ENCODE data around the gene GSTK1. TPM values are rescaled to one million over a fixed set of nuclear protein-coding genes. Genes with fewer than 3 reads are reported as not detected.

GSTK1 gene
- total RNA-seq, 2 experiments from 2014 or later = 245 to 259 TPM

GRCh38 chr7:143216151-143216550 lies 47.1 kb upstream of the GSTK1 start:
- Mint-ChIP-seq H3K27ac (no peak overlapping the region), H3K9me3 (no peaks in the 10 kb centered on the region), H3K27me3 (peaks cover 4% of the 10 kb centered on the region), H3K36me3 (ENCODE audit: low read depth) (no peaks in the 10 kb centered on the region), H3K4me3 (no peak overlapping the region), H3K4me1 (ENCODE audit: low read depth) (no peaks in the 10 kb centered on the region)
- Histone ChIP-seq H3K4me1 (ENCODE audit: insufficient read depth, low read length) (no peaks in the 10 kb centered on the region), H3K36me3 (ENCODE audit: insufficient read depth, low read length) (no peaks in the 10 kb centered on the region), H3K4me3 (ENCODE audit: low read length) (no peak overlapping the region), H3K27ac (ENCODE audit: low read depth in 1 of 2, low read length in 2 of 2) (no peak overlapping the region), H3K27me3 (ENCODE audit: control insufficient read depth in 1 of 2, insufficient read depth in 2 of 2, low read length in 2 of 2) (no peaks in the 10 kb centered on the region), H3K9me3 (ENCODE audit: control insufficient read depth in 1 of 2, insufficient read depth in 1 of 2, low read length in 2 of 2) (no peaks in the 10 kb centered on the region)
- ATAC-seq (ENCODE audit: poor library complexity) (no peak), DNase-seq (no peak)
- TF ChIP-seq CTCF (IDR thresholded peaks at IDR 0.05) = no peak
- CTCF ChIA-PET = interaction anchor here (1.1 to 3.6 kb wide), 6 partner anchors 23 to 613 kb away, joined by 3 to 45 read pairs (median 14); no protein-coding TSS in a partner anchor
- POLR2A ChIA-PET = no interaction called here
- intact Hi-C loops (cut with DNase I, micrococcal nuclease) = loop anchor here (5.0 to 10.0 kb wide), 9 partner anchors 331 to 914 kb away; partner anchors contain the start of genes EPHB6 (in 1 of the 2) and TRPV6 (in 1 of the 2)

DNA sequence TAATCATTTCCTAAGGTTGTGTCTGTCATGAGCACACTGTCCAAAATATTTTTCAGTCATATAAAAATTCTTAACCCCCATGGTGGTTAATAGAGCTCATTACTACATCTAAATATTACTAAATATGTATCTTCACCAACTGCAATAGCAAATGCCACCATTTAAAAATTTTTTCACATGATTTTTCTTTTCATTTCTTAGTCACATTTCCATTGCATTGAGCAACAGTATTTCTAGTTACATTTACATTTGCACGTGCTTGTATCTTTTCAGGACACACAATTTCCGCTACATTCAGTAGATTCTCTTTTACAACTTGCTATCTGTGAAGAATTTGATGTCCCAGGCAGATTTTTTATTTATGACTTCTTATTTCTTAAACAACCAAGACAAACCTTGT lies 46.6 kb upstream of the GSTK1 start:
- Histone ChIP-seq H3K36me3 (ENCODE audit: insufficient read depth, low read length) (no peaks in the 10 kb centered on the region), H3K4me3 (ENCODE audit: low read length) (no peak overlapping the region), H3K9me3 (ENCODE audit: control insufficient read depth in 1 of 2, insufficient read depth in 1 of 2, low read length in 2 of 2) (no peaks in the 10 kb centered on the region), H3K27me3 (ENCODE audit: control insufficient read depth in 1 of 2, insufficient read depth in 2 of 2, low read length in 2 of 2) (no peaks in the 10 kb centered on the region), H3K4me1 (ENCODE audit: insufficient read depth, low read length) (no peaks in the 10 kb centered on the region), H3K27ac (ENCODE audit: low read depth in 1 of 2, low read length in 2 of 2) (no peak overlapping the region)
- no peak for DNase-seq
- no peak overlapping the region for H3K4me3 Mint-ChIP-seq
- ChIA-PET CTCF (interaction anchor here (0.9 to 3.6 kb wide), 4 partner anchors 79 to 613 kb away, joined by 3 to 45 read pairs (median 8); no protein-coding TSS in a partner anchor), POLR2A (no interaction called here)
- no peaks in the 10 kb centered on the region for H3K4me1 Mint-ChIP-seq (ENCODE audit: low read depth)
- intact Hi-C loops (cut with DNase I, micrococcal nuclease) = loop anchor here (5.0 to 10.0 kb wide), 9 partner anchors 332 to 914 kb away; partner anchors contain the start of genes EPHB6 (in 1 of the 2) and TRPV6 (in 1 of the 2)
- H3K27ac Mint-ChIP-seq = no peak overlapping the region
- ATAC-seq (ENCODE audit: poor library complexity) = no peak
- no peak for TF ChIP-seq CTCF (IDR thresholded peaks at IDR 0.05)
- no peaks in the 10 kb centered on the region for H3K9me3 Mint-ChIP-seq
- peaks cover 6% of the 10 kb centered on the region for H3K27me3 Mint-ChIP-seq
- no peaks in the 10 kb centered on the region for H3K36me3 Mint-ChIP-seq (ENCODE audit: low read depth)

GRCh38 chr7:143217806-143218205 lies 45.4 kb upstream of the GSTK1 start:
- Mint-ChIP-seq H3K27me3 (peaks cover 15% of the 10 kb centered on the region), H3K27ac (no peak overlapping the region), H3K9me3 (no peaks in the 10 kb centered on the region), H3K36me3 (ENCODE audit: low read depth) (no peaks in the 10 kb centered on the region), H3K4me1 (ENCODE audit: low read depth) (no peaks in the 10 kb centered on the region), H3K4me3 (no peak overlapping the region)
- Histone ChIP-seq H3K27me3 (ENCODE audit: control insufficient read depth in 1 of 2, insufficient read depth in 2 of 2, low read length in 2 of 2) (peaks cover 0 to 6% of the 10 kb centered on the region in 2 experiments), H3K27ac (ENCODE audit: low read depth in 1 of 2, low read length in 2 of 2) (no peak overlapping the region), H3K4me1 (ENCODE audit: insufficient read depth, low read length) (no peaks in the 10 kb centered on the region), H3K4me3 (ENCODE audit: low read length) (no peak overlapping the region), H3K9me3 (ENCODE audit: control insufficient read depth in 1 of 2, insufficient read depth in 1 of 2, low read length in 2 of 2) (no peaks in the 10 kb centered on the region), H3K36me3 (ENCODE audit: insufficient read depth, low read length) (no peaks in the 10 kb centered on the region)
- DNase-seq (no peak), ATAC-seq (ENCODE audit: poor library complexity) (no peak)
- intact Hi-C loops (cut with DNase I, micrococcal nuclease) = loop anchor here (5.0 to 10.0 kb wide), 9 partner anchors 333 to 916 kb away; partner anchors contain the start of genes EPHB6 (in 1 of the 2) and TRPV6 (in 1 of the 2)
- no peak for TF ChIP-seq CTCF (IDR thresholded peaks at IDR 0.05)
- ChIA-PET CTCF (interaction anchor here (0.7 to 0.9 kb wide), 2 partner anchors 23 to 154 kb away, joined by 3 read pairs; no protein-coding TSS in a partner anchor), POLR2A (no interaction called here)
